ENCODE results near the gene WDR37.
A peak's percentile ranks its signal among the peaks of the same experiment; 100 is the strongest.

The WDR37 gene

GRCh38 chr10:1107004-1107403 is 50.8 kb downstream of the WDR37 start:
- TF ChIP-seq CREB1 (IDR thresholded peaks at IDR 0.05; ENCODE audit: low read depth), result no peak
- no peak for TF ChIP-seq FOXM1 (IDR thresholded peaks at IDR 0.05; ENCODE audit: borderline replicate concordance, low read depth)
- no peak for TF ChIP-seq REST (IDR thresholded peaks at IDR 0.05; ENCODE audit: low read depth)
- TF ChIP-seq EGR1 (IDR thresholded peaks at IDR 0.05), result no peak
- TF ChIP-seq TEAD4 (IDR thresholded peaks at IDR 0.05), result no peak
- TF ChIP-seq, protein P1, sequence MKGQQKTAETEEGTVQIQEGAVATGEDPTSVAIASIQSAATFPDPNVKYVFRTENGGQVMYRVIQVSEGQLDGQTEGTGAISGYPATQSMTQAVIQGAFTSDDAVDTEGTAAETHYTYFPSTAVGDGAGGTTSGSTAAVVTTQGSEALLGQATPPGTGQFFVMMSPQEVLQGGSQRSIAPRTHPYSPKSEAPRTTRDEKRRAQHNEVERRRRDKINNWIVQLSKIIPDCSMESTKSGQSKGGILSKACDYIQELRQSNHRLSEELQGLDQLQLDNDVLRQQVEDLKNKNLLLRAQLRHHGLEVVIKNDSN (IDR thresholded peaks at IDR 0.05), result no peak
- TF ChIP-seq ZBTB7A (IDR thresholded peaks at IDR 0.05; ENCODE audit: low read depth), result no peak
- TF ChIP-seq NFIC (IDR thresholded peaks at IDR 0.05), result no peak

- TF ChIP-seq REST (IDR thresholded peaks at IDR 0.05; ENCODE audit: low read depth) (no peak), TEAD4 (IDR thresholded peaks at IDR 0.05) (no peak), CEBPB (IDR thresholded peaks at IDR 0.05) (no peak), TAF1 (IDR thresholded peaks at IDR 0.05; ENCODE audit: low read depth) (no peak), FOXM1 (IDR thresholded peaks at IDR 0.05; ENCODE audit: borderline replicate concordance, low read depth) (no peak), RAD21 (IDR thresholded peaks at IDR 0.05; ENCODE audit: low read depth) (no peak), YY1 (IDR thresholded peaks at IDR 0.05; ENCODE audit: low read depth) (no peak), EP300 (IDR thresholded peaks at IDR 0.05; ENCODE audit: borderline replicate concordance) (no peak), ZBTB7A (IDR thresholded peaks at IDR 0.05; ENCODE audit: low read depth) (no peak), CREB1 (IDR thresholded peaks at IDR 0.05; ENCODE audit: low read depth) (no peak), EGR1 (IDR thresholded peaks at IDR 0.05) (no peak), NFIC (IDR thresholded peaks at IDR 0.05) (no peak), TCF12 (IDR thresholded peaks at IDR 0.05; ENCODE audit: low read depth) (no peak)
- TF ChIP-seq, protein P2, sequence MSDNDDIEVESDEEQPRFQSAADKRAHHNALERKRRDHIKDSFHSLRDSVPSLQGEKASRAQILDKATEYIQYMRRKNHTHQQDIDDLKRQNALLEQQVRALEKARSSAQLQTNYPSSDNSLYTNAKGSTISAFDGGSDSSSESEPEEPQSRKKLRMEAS (IDR thresholded peaks at IDR 0.05), result no peak
- TF ChIP-seq, protein P1 (IDR thresholded peaks at IDR 0.05), result no peak
Observed at GRCh38 chr10:1107679-1108078, 51.5 kb downstream of the WDR37 start.

DNA sequence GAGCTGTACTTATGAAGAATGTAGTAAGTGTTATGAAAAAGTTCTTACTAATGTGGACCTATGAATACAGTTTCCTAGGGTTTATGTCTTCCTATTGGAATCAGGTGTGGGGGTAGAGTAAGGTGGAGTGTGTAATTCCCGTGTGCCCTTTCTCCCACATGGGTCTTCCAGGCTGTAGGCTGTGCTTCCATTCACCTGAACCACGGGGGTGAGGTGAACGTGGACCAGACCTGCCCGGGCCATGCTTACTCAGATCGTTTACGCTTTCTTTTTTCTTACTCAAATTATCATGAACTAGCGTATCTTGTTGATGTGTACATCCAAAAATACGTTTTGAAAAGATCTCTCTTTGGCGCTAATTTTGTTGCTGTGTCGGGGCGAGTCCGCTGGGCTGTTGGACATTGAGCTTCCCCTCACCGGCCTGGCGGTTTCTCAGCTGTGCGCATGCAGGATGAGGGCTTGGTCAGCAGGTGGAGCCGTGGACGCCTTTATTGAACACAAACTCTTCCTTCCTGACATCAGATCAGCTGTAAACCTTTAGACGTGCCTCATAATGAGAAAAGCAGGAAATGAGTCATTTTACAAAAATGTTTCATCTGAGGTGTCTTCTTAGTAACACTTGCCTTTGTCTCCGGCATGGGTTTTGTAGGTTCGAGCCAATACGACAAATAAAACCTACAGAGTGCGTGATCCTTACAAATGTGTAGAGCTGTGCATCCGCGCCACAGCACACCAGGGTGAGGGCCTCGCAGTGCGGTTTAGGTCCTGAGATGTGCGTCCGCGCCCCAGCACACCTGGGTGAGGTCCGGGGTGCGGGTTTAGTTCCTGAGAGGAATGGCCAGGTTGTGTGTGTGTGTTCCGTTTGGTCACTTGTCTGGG is 53.8 kb downstream of the WDR37 start:
- TF ChIP-seq RAD21 (IDR thresholded peaks at IDR 0.05; ENCODE audit: low read depth), result peak; percentile 54
- no peak for TF ChIP-seq ZBTB7A (IDR thresholded peaks at IDR 0.05; ENCODE audit: low read depth)

DNA sequence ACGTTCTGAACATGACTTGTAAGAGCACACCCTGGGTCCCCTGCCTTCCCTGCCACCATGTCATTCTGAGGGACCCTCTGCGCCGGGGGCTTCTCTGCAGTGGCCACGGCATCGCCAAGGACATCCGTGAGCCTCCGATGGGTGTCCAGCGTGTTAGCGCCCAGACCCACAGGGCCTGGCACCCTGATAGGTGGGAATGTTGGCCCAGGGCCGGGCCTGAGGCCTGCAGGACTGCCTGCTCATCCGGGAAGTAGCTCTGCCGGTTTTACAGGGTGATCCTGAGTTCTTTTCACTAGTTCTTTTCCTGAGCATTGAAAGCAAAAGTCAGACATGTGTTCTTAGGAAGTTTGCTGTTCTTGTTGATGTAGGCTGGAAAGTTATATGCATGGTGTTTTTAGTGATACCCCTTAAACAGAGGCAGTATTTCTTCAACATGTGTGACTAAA is 54.5 kb downstream of the WDR37 start:
- TF ChIP-seq ZBTB7A (IDR thresholded peaks at IDR 0.05; ENCODE audit: low read depth) (no peak), RAD21 (IDR thresholded peaks at IDR 0.05; ENCODE audit: low read depth) (no peak), CEBPB (IDR thresholded peaks at IDR 0.05) (no peak), CREB1 (IDR thresholded peaks at IDR 0.05; ENCODE audit: low read depth) (no peak), TAF1 (IDR thresholded peaks at IDR 0.05; ENCODE audit: low read depth) (no peak), NFIC (IDR thresholded peaks at IDR 0.05) (no peak), FOXM1 (IDR thresholded peaks at IDR 0.05; ENCODE audit: borderline replicate concordance, low read depth) (no peak), YY1 (IDR thresholded peaks at IDR 0.05; ENCODE audit: low read depth) (no peak), TEAD4 (IDR thresholded peaks at IDR 0.05) (no peak), EP300 (IDR thresholded peaks at IDR 0.05; ENCODE audit: borderline replicate concordance) (no peak), REST (IDR thresholded peaks at IDR 0.05; ENCODE audit: low read depth) (no peak), TCF12 (IDR thresholded peaks at IDR 0.05; ENCODE audit: low read depth) (no peak), EGR1 (IDR thresholded peaks at IDR 0.05) (no peak)
- TF ChIP-seq, protein P2 (IDR thresholded peaks at IDR 0.05), result no peak
- TF ChIP-seq, protein P1 (IDR thresholded peaks at IDR 0.05), result no peak

Measured in Ishikawa (cell line).